Measurements from ENCODE around the gene LCAT.

LCAT gene

DNA sequence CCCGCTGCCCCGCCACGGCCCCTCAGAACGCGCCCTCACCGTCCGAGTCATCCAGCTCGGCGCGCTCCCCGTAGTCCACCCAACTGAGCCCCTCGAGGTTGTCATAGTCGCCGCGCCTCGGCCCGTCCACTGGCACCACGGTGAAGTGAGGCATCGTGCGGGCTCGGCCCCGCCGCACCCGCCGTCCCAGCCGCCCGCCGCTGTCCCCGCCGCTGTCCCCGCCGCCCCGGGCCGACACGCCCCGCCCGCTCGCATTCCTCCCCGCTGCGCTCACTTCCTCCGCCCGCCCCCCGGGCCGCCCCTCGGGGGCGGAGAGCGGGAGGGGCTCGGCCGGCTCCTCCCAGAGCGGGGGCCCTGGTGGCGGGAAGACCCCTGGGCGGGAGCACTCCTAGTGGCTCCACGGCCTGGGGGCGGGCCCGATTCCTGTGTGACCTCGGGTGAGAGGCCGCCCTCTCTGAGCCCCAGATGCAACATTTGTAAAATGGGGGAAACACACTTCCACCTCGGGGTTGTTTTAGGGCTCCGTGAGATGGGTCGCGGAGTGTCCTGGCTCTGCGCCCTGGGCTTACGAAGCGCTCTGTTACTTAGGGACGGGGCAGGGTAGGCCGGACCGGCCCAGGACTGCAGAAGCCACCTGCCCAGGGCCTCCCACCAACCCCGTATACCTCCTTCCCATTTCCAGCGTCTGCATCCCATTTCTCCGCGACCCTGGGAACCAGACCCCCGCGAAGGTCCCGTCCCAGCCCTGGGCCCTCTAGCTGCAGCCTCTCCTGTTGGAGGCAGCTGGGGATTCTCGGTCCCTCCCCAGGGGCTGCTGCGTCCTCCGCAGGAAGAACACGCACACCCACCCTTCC lies 24.7 kb upstream of the LCAT start, which contains the start of gene SLC12A4:
TSS of gene SLC12A4 (minus strand) at position 238 of the 854 bp plus-strand sequence. CDS start at position 154, 84 bp downstream.
- DNase-seq (ENCODE audit: low read depth), result peak; percentile 58

DNA sequence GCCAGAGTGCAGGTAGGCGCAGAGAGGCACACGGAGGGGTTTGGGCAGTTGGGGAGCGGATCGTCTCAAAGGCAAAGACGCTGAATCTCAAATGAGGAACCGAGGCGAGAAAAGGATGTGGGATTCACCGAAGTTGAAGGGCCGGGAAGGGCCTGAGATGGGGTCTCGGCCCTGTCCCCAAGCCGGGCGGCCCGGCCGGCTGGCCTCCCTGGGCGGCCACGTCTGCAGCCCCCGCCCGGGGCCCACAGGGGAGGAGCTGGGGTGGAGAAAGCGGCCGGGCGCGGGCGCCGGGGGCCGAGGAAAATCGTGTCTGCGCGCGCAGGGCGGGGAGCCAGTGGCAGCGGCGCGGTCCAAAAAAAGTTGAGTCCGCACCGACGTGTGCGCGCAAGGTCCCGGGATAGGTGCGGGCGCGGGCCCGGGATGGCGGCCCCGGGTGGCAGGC lies 24.1 kb upstream of the LCAT start:
- no peak for DNase-seq (ENCODE audit: low read depth)

DNA sequence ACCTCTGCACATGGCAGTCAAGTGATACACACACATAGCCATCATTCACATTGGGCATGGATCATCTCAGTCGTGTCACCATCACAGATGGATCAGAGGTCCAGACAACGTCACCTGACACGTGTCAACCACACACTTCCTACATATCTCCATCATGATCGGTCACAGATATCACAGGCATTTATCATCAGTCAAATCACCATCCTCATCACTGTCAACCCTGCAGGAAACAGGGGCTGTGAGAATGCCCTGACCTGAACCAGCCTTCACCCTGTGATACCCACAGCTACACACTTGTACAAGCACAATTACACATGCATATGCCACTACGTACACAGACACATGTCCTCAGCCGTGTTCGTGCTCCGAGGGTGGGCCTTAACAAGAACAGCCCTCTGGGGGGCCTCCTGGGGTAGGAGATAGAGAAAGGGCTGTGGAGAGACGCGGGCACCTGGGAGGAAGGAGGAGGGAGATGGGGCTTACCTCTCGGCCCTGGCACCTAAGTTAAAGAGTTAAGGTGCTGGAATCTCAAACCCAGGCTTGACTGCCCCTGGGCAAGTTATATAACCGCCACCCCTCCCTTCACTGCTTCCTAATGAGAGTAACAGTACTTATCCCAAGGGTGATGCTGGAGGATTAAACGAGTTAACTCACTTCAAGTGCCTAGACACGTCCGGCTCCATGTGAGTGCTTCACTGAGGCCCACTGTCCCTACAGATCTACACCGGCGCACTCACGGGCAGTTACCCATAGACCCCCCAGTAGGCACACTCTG lies 23.4 kb upstream of the LCAT start:
- DNase-seq (ENCODE audit: low read depth), result no peak

DNA sequence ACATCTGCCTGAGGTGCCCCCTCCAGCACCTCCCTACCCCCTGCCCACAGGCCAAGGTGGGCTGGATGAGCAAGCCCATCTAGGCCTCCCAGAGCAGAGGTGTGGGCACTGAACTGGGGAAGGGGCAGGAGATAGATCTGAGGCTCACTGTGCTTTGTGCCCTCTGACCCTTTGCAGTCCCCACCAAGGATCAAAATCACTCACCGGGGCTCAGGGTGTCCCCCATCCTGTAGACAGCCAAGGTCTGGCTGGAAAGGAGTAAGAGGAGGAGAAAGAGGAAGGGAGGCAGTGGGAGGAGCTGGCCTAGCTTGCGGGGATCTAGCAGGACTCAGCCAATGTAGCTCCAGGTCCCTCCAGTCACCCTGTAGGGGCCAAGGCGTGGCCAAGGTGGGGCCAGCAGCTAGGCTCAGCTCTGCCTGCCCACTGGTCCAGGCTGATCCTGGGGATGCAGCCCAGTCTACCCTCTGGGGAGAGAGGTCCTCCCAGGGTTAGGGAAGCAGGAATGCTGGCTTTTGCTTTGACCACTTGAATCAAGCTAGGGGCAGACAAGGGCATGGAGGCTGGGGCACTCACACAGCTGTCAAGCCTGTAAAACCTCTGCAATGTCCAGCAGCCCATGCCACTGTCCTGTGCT lies 22.7 kb upstream of the LCAT start:
- no peak for DNase-seq (ENCODE audit: low read depth)

DNA sequence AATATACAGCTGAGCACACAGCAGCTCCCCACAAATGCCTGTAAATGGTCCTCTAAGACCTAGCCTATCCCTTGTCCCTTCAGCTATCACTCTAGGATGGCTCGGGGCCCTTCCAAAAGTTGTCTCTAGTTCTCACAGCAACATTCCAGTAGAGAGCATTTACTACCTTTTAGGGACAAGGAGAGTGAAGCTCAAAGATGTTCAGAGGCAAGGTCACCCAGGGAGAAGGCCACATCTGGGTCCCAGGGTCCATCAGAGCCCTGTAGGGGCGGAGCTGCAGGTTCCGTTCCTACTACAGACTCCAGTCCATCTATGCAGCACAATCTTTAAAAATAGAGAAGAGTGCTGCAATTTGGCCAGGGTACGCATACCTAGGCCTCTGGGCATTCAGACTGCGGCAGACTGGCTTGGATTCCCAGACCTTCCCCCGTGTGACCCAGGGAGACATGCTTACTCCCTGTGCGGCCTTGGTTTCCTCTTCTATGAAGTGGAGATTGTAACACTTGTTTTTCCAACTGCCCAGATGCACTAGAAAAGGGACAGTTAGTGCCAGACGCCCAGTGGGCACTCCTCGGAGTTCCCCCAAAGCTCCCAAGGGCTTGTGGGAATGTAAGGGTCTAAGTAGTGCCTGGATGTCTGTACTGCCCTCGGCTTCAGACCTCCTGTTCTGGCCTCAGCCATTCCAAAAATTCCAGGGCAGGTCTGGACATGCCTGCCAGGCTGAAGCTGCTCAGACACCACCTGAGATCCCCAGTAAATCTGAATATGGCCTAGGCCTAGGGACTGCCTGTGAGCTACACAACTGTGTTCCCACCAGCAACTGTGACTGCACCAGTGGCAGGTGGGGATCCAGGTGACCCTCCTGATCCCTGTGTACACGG lies 22.0 kb upstream of the LCAT start:
- DNase-seq (ENCODE audit: low read depth), result no peak

DNA sequence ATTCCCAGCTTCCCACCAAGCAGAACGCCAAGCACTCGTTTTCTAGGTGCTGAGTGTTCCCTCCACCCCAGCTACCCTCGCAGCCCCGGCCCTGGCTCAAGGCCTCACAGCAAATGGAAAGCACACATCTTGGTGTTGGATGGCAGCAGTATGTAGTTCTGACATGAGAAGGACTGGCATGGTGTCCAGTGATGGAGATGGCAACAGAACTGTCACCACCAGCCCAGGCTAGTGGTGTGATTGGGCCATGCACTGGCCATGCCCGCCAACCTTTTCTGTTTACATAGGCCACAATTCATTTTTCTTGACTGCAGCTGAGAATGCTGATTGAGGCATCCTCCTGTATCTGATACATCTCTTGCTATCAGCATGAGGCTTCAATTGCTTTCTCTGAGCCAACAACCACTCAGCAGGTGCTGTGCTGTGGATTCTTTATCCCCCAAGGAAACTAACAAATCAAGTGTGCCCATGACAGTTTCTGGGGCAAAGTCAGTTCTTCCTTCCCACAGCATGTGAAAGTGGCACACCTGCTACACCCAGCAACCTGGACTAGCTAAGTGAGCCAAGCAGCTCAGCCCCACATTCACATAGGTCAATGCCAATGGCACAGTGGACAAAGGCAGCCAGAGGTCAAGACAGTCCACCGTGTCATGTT lies 20.7 kb upstream of the LCAT start:
- DNase-seq (ENCODE audit: low read depth), result no peak

DNA sequence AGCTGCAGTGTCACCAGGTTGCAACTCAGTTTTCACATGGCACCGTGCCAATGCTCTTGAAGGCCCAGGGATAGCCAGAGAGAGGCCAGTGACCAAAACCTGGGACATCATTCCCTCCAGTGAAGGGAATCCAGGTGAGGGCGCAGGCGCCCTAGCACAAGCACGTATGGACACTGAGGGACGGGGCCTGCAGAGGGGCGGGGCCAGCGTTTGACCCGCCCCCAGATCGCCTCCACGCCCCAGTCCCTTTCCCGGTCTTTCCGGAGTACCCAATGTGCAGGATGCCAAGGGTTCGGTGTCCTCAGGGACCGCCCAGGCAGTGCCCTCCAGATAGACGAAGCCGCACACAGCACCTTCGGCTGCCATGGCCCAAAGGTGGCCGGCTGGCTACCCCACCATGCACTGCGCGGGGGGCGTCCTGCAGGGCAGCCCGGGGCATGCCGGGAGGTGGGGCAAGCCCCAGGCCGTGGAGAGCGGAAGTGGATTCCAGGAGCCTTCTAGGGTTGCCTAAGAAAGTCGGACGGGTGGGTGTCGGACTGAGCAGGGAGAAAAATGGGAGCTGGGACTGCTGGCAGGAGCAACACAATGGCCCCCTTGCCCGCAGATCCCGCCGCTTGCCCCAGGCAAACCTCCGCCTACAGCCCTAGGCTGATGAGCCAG lies 19.9 kb upstream of the LCAT start:
- DNase-seq (ENCODE audit: low read depth), result no peak

DNA sequence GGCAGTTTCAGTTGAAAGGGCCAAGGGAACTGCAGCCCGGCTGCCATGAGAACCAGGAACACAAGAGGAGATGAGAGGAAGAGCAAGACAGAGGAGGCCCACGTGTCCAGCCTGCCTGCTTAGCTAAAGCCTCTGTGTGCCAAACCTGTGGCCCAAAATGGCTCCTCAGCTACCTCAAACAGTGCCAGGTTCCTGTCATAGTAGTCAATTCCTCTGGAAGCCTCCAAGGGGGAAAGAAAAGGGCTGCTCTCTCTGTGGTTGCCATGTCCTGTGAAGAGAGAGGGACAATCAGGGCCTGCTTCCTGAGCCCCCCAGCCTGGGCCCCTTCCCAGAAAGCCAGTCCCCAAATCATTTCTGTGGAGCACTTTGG lies 19.4 kb upstream of the LCAT start:
- DNase-seq (ENCODE audit: low read depth), result no peak

DNA sequence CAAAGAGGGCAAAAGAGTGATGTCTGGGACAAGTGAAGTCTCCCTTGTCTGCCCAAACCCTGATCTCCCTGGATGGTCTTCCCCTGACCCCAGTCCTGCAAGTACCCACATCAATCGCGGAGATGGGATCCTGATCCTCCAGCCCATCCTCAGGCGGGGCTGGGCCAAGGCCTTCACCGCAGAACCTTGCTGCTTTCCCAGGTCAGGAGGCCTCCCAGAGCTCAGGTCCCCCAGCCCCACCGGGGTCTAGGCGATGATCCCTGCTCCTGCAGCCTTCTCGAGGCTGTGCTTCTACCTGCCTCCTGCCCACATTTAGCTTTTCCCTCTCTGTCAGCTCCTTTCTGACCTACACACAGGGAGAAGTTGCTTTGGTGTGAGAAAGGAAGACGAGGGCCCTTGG lies 18.2 kb upstream of the LCAT start:
- DNase-seq (ENCODE audit: low read depth), result no peak

DNA sequence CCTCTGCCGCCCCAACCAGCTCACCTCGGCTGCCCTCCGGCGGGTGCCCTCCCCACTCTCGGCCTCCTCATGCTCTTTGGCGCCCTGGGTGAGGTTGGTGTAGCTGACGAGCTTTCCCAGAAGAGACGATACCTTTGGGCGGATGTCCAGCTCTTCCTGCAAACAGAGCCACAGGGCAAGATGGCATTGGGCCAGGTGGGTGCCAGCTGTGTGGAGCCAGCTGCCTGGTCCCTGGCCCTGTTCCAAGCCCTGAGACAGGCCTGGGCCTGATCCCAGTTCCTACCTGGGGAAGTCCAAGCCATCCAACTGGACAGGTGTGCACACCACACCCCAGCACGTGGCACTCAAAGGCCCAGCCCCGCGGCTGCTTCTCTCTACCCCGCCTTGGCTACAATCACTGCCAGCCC lies 17.6 kb upstream of the LCAT start:
- DNase-seq (ENCODE audit: low read depth), result no peak

DNA sequence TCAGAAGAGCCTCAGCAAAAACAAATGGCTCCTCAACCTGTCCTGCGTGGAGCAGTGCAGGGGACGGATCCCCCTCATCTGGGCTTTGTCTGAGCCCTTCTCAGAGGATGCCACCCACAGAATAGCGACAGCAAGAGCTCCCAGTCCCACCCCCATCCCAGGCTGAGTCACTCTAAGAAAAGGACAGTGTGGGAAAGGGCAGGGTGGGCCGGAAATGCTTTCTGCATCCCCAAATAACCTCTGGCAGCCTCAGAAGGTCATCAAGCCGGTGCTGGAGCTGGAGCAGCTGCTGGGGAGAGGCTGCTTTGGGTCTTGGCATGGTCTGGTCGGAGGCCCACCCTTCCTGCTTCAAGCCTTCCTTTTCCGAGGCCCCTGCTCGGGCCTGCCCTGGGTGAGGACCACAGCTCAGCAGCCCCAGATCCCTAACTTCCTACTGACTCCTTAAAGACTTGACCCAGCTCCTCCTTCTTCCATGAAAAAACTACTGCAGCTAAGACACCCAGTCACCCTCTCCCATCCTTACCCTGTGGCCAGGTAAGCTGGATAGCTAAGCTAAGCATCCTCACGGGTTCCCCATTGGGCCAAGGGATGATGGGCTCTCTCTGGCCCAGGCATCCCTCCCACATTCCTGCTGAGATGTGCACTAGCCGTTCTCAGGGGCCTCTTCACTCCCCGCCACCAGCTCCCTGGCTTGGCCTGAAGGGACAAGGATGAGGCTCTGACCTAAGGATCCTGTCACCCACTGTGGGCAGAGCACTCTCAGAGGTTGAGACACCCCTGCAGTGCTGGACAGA lies 15.8 kb upstream of the LCAT start:
- no peak for DNase-seq (ENCODE audit: low read depth)

DNA sequence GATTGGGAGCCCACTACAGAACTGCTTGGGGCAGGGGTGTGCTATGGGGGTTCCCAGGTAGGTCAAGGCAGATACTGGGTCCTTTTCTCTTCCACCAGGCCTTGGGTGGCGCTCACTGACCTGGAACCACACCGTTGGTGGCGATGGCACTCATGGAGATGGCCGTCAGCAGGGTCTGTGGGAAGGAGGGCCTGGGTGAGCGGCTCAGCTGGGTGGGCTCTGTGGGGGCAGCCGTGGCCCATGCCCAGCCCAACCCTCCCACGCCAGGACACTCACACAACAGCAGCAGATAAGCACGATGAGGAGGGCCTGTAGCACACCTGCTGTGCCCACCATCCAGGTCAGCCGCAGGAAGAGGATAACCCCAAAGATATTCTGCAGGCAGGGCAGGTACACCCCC lies 13.7 kb upstream of the LCAT start:
- no peak for DNase-seq (ENCODE audit: low read depth)

DNA sequence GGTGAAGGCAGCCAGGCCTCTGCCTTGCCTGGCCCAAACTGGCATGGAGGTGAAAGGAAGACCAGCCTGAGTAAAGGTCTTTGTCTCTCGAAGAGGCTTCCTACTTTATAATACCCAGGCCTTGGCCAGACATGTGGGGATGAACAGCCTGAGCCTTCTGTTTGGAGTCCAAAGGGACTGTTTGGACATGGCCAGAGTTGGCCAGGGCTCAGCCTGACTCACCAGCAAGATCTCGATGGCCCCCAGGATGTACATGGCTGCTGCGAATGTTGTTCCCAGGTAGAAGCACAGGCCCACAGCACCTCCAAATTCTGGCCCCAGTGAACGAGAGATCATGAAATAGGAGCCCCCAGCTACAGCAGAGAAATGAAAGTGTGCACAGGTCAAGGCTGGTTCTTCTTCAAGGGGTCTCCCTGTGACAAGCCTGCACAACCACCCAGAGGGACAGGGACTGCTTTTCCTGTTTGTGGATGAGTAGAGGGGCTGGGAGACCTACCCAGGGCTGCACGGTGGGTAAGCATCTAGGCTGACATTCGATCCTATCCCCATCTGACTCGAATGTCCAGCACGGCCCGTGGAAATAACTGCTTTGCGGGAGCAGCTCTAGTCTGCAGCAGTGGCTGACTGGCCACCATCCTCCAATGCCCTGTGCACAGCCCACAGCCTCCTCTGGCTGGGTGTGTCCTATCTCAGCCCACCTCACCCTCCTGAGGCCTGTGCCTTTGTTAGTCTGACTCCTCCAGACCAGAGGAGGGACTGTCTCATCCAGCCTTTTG lies 10.7 kb upstream of the LCAT start:
- DNase-seq (ENCODE audit: low read depth), result no peak

DNA sequence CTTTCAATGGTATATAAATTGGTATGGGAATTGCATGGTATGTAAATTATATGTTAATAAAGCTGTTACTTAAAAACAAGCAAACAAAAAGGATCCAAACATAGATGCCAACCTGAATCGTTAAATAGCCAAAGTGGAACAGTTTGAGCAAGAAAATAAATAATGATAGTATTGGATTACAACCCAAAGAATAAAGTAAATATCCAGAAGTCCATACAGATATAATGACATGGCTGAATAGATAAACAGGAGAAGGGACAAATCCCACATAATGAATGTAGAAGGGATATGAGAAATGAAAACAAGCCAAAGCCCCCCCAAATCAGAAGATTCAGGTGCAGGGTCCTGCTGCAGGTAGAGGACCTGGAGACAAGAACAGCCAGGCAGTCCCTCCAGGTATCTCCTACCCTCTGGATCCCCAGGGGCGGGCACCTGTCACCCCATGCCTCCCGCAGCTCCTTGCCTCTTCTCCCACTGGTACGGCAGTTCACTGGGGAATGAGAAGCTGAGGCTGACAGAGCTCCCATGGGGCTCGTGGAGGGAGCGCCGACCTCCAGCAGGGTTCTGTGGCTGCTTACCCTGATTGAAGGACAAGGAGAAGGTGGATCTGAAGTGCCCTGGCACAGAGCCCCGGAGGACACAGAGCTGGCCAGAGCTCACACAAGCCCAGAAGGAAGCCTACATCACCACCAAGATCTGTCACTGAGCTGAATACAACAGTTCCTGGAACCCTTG lies 9.9 kb upstream of the LCAT start:
- no peak for DNase-seq (ENCODE audit: low read depth)

DNA sequence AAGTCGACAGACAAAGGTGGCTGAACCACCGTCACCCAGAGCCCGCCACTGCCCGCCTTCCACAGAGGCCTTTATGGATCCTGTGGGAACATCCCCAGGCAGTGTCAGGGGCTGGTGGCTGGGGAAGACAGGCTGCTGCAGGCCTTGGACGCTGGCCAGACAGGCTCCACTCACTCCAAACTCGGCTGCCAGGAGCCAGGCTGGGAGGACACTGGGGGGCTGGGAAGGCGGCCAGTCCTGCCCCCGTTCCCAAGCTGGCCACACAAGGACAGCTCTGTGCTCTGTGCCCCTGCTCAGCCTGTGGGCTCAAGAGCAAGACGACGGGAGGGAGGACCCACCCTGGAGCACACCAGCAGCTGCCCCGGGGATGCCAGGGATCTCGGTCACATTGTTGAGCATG lies 7.6 kb upstream of the LCAT start:
- no peak for DNase-seq (ENCODE audit: low read depth)

DNA sequence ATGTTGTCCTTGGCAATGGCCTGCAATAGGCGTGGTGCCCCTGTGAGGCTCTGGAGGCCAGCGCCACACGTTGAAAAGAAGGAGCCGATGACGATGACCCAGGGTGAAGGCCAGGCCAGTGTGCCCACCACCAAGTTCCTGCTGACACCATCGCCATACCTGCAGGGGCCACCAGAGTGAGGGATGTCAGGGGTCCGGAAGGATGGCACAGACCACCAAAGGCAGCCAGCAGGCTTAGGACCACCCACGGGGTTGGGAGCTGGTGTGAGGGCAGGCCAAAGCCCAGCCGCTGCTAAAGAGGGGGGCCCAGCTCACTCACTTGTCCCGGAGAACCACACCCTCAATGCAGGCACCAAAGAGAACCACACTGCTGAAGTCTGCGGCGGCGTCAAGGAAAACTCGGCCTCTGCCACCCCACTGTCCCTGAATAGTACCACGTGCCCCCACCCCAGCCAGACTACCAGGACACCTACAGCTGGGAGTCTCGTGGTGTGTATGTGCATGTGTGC lies 6.5 kb upstream of the LCAT start:
- no peak for DNase-seq (ENCODE audit: low read depth)

DNA sequence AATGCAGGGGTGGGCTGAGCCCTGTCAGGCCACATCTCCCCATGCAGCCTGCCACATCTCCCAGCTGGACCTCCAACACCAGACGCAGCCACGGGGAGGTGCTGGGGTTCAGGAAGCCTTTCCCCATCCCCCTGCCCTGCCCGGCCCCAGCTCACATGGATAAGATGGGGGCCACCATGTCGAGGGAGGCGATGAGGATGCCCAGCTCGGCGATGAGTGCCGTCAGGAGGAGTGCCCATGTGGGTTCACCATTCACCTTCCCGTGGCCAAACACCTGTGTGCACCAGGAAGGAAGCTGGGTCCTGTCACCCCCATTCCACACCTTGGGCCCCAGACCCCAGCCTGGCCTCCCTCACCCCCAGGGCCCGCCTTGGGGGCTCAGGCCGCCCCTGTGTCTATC lies 5.7 kb upstream of the LCAT start:
- DNase-seq (ENCODE audit: low read depth), result no peak

DNA sequence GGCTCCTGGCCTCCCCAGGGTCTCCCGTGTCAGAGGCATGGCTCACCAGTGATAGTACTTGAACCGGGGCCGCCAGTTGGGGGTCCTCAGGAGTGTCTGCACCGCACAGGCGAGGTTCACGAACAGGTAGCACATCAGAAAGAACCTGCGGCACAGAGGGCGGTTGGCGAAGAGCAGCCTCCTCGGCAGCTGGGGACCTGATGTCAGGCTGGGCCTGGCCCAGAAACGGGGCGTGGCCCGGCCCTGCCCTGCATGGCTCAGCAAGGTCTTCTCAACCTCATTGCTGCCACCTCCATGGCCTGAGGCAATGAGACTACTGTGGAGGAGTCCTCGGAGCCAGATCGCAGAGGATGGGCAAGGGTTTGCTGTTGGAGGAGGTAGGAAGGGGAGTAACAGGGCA lies 4.1 kb upstream of the LCAT start:
- DNase-seq (ENCODE audit: low read depth), result no peak
